GM12874 (cell line): ENCODE data around the gene CPNE4.
A peak's percentile ranks its signal among the peaks of the same experiment; 100 is the strongest.

Experiments
- TF ChIP-seq, protein P1 (sequence below): IDR thresholded peaks from 2 replicates; pipeline ENCODE4 v1.5.1; 2011; ENCODE audit warnings: low read depth, mild to moderate bottlenecking, control low read depth, low read length, moderate library complexity; ENCODE audit not compliant: insufficient read depth

CPNE4 gene

DNA sequence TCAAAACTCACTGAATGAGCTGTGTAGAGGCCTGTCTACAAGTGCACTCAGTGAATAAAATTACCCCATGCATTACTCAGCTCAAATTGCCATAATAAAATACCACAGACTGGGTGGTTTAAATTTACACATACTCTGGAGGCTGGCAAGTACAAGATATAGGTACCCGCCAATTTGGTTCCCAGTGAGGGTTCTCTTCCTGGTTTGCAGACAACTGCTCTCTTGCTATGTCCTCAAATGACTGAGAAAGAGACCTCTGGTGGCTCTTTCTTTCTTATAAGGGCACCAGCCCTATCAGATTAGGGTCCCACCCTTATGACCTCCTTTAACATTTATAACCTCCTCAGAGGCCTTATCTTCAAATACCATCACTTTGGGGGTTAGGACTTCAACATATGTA lies 237.0 kb downstream of the CPNE4 start:
- TF ChIP-seq, protein P1, sequence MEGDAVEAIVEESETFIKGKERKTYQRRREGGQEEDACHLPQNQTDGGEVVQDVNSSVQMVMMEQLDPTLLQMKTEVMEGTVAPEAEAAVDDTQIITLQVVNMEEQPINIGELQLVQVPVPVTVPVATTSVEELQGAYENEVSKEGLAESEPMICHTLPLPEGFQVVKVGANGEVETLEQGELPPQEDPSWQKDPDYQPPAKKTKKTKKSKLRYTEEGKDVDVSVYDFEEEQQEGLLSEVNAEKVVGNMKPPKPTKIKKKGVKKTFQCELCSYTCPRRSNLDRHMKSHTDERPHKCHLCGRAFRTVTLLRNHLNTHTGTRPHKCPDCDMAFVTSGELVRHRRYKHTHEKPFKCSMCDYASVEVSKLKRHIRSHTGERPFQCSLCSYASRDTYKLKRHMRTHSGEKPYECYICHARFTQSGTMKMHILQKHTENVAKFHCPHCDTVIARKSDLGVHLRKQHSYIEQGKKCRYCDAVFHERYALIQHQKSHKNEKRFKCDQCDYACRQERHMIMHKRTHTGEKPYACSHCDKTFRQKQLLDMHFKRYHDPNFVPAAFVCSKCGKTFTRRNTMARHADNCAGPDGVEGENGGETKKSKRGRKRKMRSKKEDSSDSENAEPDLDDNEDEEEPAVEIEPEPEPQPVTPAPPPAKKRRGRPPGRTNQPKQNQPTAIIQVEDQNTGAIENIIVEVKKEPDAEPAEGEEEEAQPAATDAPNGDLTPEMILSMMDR = no peak

GRCh38 chr3:131796558-131797198 lies 238.1 kb downstream of the CPNE4 start:
- TF ChIP-seq, protein P1 = no peak

GRCh38 chr3:131796111-131796510 lies 238.7 kb downstream of the CPNE4 start:
- TF ChIP-seq, protein P1 = no peak

DNA sequence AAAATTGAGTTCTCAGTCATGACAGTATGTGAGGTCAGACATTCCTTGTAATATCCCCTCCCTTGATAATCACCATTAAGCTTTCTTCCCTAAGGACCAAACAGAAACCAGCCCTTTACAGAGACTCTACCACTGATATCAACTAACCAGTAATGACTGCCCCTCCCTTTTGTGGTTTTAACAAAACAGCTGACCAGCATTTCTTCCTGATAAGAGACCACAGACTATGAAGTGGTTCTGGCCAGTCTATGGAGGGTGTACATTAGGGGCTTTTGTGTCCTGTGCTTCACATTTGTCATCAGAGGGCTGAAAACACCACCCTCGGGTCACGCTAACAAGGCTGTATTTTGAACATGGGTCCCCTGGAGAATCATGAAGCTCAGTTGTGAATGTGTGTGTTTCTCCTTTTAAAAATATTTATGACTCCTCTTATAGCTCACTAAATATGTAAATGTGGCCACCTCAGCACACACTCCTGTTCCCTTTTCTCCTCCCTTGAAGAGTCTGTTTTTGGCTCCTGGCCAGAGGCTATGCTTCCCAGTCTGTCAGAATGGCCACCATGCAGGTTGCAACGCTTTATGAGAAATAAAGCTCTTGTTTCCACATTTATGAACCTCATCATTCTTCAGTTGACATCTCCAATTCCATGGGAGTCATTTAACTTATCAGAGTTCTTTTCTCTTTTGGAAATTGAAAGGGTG lies 239.3 kb downstream of the CPNE4 start:
- TF ChIP-seq, protein P1 = no peak

- TF ChIP-seq, protein P1 = peak; percentile 68
Observed at GRCh38 chr3:131794766-131795388, 239.9 kb downstream of the CPNE4 start.

DNA sequence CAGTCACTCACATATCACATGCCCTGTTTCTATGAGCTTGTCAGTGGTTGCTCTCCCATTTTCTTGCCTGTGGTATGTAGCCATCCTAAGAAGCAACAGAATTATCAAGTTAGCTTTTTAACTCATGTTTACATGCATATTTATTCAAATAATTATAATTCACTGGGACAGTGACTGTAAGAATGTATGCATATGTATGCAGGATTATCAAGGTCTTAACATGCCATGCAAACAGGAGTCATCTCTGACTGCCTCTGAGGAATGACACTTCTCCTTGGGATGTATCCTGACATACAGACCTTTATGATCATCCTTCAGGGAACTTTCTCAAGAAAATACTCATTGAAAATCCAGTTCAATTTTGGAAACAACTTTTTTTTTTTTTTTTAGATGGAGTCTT lies 240.9 kb downstream of the CPNE4 start:
- TF ChIP-seq, protein P1 = no peak

DNA sequence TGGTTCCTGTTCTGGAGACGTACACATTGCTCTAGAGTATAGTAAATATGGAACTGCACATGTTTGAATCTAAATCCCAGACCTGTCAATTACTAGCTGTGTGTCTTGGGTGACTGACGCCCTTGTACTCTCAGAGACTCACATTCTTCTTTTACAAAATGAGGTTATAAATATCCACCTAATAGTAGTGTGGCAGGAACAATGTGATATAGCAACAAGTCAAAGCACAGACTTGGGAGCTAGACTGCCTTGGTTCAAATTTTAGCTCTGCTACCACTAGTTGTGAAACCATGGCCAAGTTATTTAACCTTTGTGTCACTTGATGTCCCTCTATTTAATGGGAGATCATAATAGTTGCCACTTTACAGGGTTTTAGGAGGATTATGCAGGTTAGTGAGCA lies 245.6 kb downstream of the CPNE4 start:
- TF ChIP-seq, protein P1 = no peak
